ENCODE data around the gene MAGEB10.
"Not testable (repeated sequence)": the region's sequence is repeated elsewhere in the genome, so short reads cannot be mapped to it uniquely, and the experiment has no call there.

Gene MAGEB10

GRCh38 chrX:27797575-27797974 lies 10.2 kb upstream of the MAGEB10 start:
- TF ChIP-seq POLR2A (IDR thresholded peaks at IDR 0.05; ENCODE audit: extremely low read depth, insufficient read length) (no peak), MYC (IDR thresholded peaks at IDR 0.05; ENCODE audit: low read depth, low read length) (no peak)
- TF ChIP-seq, protein P1, sequence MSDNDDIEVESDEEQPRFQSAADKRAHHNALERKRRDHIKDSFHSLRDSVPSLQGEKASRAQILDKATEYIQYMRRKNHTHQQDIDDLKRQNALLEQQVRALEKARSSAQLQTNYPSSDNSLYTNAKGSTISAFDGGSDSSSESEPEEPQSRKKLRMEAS (IDR thresholded peaks at IDR 0.05; ENCODE audit: low read depth, low read length), result no peak
- TF ChIP-seq, protein P2, sequence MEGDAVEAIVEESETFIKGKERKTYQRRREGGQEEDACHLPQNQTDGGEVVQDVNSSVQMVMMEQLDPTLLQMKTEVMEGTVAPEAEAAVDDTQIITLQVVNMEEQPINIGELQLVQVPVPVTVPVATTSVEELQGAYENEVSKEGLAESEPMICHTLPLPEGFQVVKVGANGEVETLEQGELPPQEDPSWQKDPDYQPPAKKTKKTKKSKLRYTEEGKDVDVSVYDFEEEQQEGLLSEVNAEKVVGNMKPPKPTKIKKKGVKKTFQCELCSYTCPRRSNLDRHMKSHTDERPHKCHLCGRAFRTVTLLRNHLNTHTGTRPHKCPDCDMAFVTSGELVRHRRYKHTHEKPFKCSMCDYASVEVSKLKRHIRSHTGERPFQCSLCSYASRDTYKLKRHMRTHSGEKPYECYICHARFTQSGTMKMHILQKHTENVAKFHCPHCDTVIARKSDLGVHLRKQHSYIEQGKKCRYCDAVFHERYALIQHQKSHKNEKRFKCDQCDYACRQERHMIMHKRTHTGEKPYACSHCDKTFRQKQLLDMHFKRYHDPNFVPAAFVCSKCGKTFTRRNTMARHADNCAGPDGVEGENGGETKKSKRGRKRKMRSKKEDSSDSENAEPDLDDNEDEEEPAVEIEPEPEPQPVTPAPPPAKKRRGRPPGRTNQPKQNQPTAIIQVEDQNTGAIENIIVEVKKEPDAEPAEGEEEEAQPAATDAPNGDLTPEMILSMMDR (IDR thresholded peaks at IDR 0.05; ENCODE audit: low read depth, low read length), result no peak
- no peak overlapping the region for H3K4me3 ChIP-seq (ENCODE audit: low read depth, low read length)
- no peak for DNase-seq (ENCODE audit: low read depth)

DNA sequence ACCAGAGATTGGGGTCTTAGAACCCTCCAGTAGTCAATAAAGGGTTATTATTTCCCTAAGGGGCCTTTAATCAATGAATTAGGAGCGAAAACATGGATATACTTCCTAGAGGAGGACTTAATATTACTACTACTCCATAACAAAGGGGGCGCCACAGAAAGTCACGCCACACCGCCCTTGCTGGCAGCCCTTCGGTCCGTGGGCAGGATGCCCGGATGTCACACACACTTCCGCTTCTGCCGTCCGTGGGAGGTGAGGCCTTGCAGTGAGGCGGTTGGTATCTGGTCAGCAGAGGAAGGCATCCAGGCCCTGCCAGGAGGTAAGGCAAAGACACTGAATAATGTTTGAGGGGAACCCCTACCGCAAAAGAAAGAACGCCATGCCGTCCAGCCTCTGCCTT lies 436 bp downstream of the MAGEB10 start:
- H3K4me3 ChIP-seq (ENCODE audit: low read depth, low read length), result no peak overlapping the region
- no peak for TF ChIP-seq POLR2A (IDR thresholded peaks at IDR 0.05; ENCODE audit: extremely low read depth, insufficient read length)
- DNase-seq (ENCODE audit: low read depth), result no peak

GRCh38 chrX:27808991-27809859 lies 1.4 kb downstream of the MAGEB10 start:
- DNase-seq (ENCODE audit: low read depth); H3K4me3 ChIP-seq (ENCODE audit: low read depth, low read length): not testable (repeated sequence)

DNA sequence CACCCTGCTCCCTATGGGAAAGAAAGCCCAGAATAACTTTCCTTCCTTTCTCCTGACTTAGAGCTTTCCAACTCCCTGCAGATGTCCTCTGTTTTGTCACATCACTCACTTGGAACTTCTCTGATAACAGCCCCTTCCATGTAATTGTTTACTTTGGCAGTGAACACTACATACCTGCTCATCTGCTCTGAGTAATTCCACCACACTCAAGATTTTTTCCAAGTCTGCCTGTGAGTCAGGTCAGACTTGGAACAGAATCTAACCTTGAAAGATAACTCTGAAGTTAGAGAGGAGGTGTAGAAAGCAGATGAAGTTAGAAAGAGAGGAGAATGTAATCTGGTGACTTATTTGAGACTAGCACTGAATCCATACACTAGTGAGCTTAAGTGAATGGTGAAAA lies 7.4 kb downstream of the MAGEB10 start:
- H3K4me3 ChIP-seq (ENCODE audit: low read depth, low read length), result no peak overlapping the region
- no peak for DNase-seq (ENCODE audit: low read depth)
- TF ChIP-seq, protein P1 (IDR thresholded peaks at IDR 0.05; ENCODE audit: low read depth, low read length), result no peak
- TF ChIP-seq, protein P2 (IDR thresholded peaks at IDR 0.05; ENCODE audit: low read depth, low read length), result no peak

DNA sequence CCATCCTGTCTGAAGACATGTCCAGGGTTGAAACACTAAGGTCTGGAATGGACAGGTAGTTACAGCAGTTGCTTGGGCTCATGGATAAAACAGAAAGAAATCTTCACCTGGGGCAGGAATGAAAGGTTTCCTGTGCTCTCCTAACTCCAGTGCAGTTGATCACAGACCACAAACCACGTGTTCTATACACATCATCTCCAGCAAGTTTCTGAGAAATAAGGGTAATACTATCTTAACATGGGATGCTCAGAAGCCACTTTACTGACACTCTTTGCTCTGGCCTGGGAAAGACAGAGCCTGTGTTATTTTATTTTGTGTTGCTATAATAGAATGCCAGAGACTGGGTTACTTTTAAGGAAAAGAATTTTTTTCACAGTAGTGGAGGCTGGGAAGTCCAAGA lies 16.0 kb downstream of the MAGEB10 start:
- DNase-seq (ENCODE audit: low read depth), result no peak
- no peak overlapping the region for H3K4me3 ChIP-seq (ENCODE audit: low read depth, low read length)
- TF ChIP-seq, protein P1 (IDR thresholded peaks at IDR 0.05; ENCODE audit: low read depth, low read length), result no peak
- TF ChIP-seq, protein P2 (IDR thresholded peaks at IDR 0.05; ENCODE audit: low read depth, low read length), result no peak

DNA sequence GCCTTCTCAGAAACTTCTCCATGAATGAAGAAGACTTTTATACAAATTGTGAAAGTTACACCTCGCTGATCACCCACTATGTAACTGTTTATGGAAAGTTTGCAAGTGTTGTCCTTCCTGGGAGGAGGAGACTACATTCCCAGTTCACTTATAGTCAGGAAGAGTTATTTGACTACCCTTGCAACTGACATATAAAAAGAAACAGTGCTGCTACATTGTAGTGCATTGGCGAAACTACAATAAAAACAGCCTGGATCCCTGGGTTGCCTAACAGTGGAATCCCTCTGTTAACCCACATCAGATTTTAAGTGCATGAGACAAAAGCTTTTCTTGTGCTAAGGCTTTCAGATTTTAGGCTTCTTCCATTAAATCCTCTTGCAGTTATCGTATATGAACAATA lies 30.4 kb downstream of the MAGEB10 start:
- no peak overlapping the region for H3K4me3 ChIP-seq (ENCODE audit: low read depth, low read length)
- DNase-seq (ENCODE audit: low read depth), result no peak
- TF ChIP-seq, protein P1 (IDR thresholded peaks at IDR 0.05; ENCODE audit: low read depth, low read length), result no peak
- no peak for TF ChIP-seq POLR2A (IDR thresholded peaks at IDR 0.05; ENCODE audit: extremely low read depth, insufficient read length)
- TF ChIP-seq MYC (IDR thresholded peaks at IDR 0.05; ENCODE audit: low read depth, low read length), result no peak
- TF ChIP-seq, protein P2 (IDR thresholded peaks at IDR 0.05; ENCODE audit: low read depth, low read length), result no peak

- H3K4me3 ChIP-seq (ENCODE audit: low read depth, low read length), result no peak overlapping the region
- no peak for TF ChIP-seq MYC (IDR thresholded peaks at IDR 0.05; ENCODE audit: low read depth, low read length)
- TF ChIP-seq, protein P2 (IDR thresholded peaks at IDR 0.05; ENCODE audit: low read depth, low read length), result no peak
- no peak for TF ChIP-seq POLR2A (IDR thresholded peaks at IDR 0.05; ENCODE audit: extremely low read depth, insufficient read length)
- TF ChIP-seq, protein P1 (IDR thresholded peaks at IDR 0.05; ENCODE audit: low read depth, low read length), result no peak
- DNase-seq (ENCODE audit: low read depth), result no peak
Observed at GRCh38 chrX:27840881-27841280, 33.1 kb downstream of the MAGEB10 start.
